ENCODE measurements around the gene MINDY2. TPM values are rescaled to one million over a fixed set of nuclear protein-coding genes. Genes with fewer than 3 reads are reported as not detected.

The MINDY2 gene
- polyA plus RNA-seq, 1 donor from 2014 or later = 14.1 TPM

Other genes with a start within 250 kb of the MINDY2 start
- 91.9 TPM for gene ADAM10, start 21.6 kb upstream of the MINDY2 start, polyA plus RNA-seq
- 104 TPM for gene SLTM, start 162.4 kb downstream of the MINDY2 start, polyA plus RNA-seq
- 25.3 TPM for gene RNF111, start 216.4 kb downstream of the MINDY2 start, polyA plus RNA-seq

Data from IgD-negative memory B cell (primary cell).